ENCODE results near the gene MAPK1.
"Not testable (repeated sequence)": the region's sequence is repeated elsewhere in the genome, so short reads cannot be mapped to it uniquely, and the experiment has no call there.

The MAPK1 gene

DNA sequence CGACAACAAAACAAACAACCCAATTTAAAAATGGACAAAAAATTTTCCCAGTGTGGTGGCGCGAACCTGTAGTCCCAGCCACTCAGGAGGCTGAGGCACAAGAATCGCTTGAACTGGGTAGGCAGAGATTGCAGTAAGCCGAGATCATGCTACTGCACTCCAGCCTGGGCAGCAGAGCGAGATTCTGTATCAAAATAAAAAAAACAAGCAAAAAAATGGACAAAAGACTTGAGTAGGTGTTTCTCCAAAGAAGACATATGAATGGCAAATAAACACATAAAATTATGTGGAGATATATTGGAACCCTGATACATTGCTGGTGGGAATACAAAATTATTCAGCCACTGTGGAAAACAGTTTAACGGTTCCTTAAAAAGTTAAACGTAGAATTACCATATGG is 27.4 kb upstream of the MAPK1 start:
- Histone ChIP-seq H3K4me3 (ENCODE audit: low read length) (no peak overlapping the region), H3K27me3 (ENCODE audit: low read depth, low read length) (peaks cover 3% of the 10 kb centered on the region; the same call in 1 of the 2 replicates)

DNA sequence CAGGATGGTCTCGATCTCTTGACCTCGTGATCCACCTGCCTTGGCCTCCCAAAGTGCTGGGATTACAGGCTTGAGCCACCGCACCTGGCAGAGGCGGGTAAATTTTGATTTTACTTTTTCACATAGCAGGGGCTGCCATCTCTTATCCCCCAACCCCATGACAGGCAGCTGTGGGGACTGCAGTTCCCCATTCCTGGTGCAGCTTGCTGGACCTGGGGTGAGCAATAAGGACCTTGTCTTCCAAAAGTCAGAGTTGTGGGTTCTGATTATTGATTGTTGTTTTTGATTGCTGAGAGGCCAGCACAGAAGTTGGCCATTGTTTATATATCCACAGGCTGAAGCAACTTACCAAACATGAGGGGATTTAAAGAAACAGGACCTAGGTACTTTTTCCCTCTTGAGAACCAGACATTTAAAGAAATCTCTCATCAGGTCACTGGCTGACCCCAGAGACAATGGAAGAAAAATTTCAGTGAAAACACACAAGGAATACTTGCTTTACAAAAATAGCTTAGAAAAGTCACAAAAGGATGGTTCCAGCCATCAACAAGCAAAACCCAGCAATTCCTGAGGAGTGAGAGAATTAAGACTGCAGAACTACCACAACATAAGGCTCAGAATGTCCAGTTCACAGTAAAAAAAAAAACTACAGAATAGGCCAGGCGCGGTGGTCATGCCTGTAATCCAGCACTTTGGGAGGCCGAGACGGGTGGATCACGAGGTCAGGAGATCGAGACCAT is 22.0 kb upstream of the MAPK1 start:
- TF ChIP-seq CTCF (IDR thresholded peaks at IDR 0.05; ENCODE audit: low read depth, low read length), result no peak
- TF ChIP-seq EZH2phosphoT487 (IDR thresholded peaks at IDR 0.05; ENCODE audit: low read depth), result no peak
- no peaks in the 10 kb centered on the region for H3K79me2 ChIP-seq (ENCODE audit: low read length)
- no peaks in the 10 kb centered on the region for H3K36me3 ChIP-seq (replicated peaks; ENCODE audit: low read depth, low read length)
- no peaks in the 10 kb centered on the region for H4K20me1 ChIP-seq (ENCODE audit: insufficient read depth, low read length)
- no peak overlapping the region for H2AFZ ChIP-seq (ENCODE audit: low read depth, low read length)
- H3K4me1 ChIP-seq (ENCODE audit: low read length), result no peaks in the 10 kb centered on the region
- H3K27me3 ChIP-seq (ENCODE audit: low read depth, low read length), result peaks cover 2% of the 10 kb centered on the region; the same call in 1 of the 2 replicates
- 0 out of 2 replicates have a peak, but pooled peaks cover 4% of the 10 kb centered on the region for H3K9me3 ChIP-seq (ENCODE audit: insufficient read depth, low read length)
- H3K9ac ChIP-seq (ENCODE audit: low read length), result no peak overlapping the region
- H3K27ac ChIP-seq (ENCODE audit: low read length), result no peak overlapping the region
- no peak overlapping the region for H3K4me2 ChIP-seq (ENCODE audit: low read length)
- H3K4me3 ChIP-seq (ENCODE audit: low read length), result no peak overlapping the region

More for the DNA sequence above, 27.4 kb upstream of the MAPK1 start:
- H3K4me1 ChIP-seq (ENCODE audit: low read length), result no peaks in the 10 kb centered on the region
- no peak overlapping the region for H2AFZ ChIP-seq (ENCODE audit: low read depth, low read length)
- no peaks in the 10 kb centered on the region for H4K20me1 ChIP-seq (ENCODE audit: insufficient read depth, low read length)
- H3K79me2 ChIP-seq (ENCODE audit: low read length), result no peaks in the 10 kb centered on the region
- TF ChIP-seq EZH2phosphoT487 (IDR thresholded peaks at IDR 0.05; ENCODE audit: low read depth), result no peak
- no peak for TF ChIP-seq CTCF (IDR thresholded peaks at IDR 0.05; ENCODE audit: low read depth, low read length)
- no peak overlapping the region for H3K4me2 ChIP-seq (ENCODE audit: low read length)
- no peak overlapping the region for H3K9ac ChIP-seq (ENCODE audit: low read length)
- H3K9me3 ChIP-seq (ENCODE audit: insufficient read depth, low read length), result 0 out of 2 replicates have a peak, but pooled peaks cover 4% of the 10 kb centered on the region
- no peak overlapping the region for H3K27ac ChIP-seq (ENCODE audit: low read length)
- H3K36me3 ChIP-seq (replicated peaks; ENCODE audit: low read depth, low read length), result no peaks in the 10 kb centered on the region

- no peaks in the 10 kb centered on the region for H3K4me1 ChIP-seq (ENCODE audit: low read length)
- H3K27ac ChIP-seq (ENCODE audit: low read length), result no peak overlapping the region
- no peak overlapping the region for H3K9ac ChIP-seq (ENCODE audit: low read length)
- no peaks in the 10 kb centered on the region for H3K27me3 ChIP-seq (ENCODE audit: low read depth, low read length)
- H3K4me3 ChIP-seq (ENCODE audit: low read length), result no peak overlapping the region
- TF ChIP-seq EZH2phosphoT487 (IDR thresholded peaks at IDR 0.05; ENCODE audit: low read depth), result no peak
- TF ChIP-seq CTCF (IDR thresholded peaks at IDR 0.05; ENCODE audit: low read depth, low read length), result no peak
- no peak overlapping the region for H3K4me2 ChIP-seq (ENCODE audit: low read length)
- no peak overlapping the region for H2AFZ ChIP-seq (ENCODE audit: low read depth, low read length)
- H4K20me1 ChIP-seq (ENCODE audit: insufficient read depth, low read length), result no peaks in the 10 kb centered on the region
- no peaks in the 10 kb centered on the region for H3K36me3 ChIP-seq (replicated peaks; ENCODE audit: low read depth, low read length)
- no peaks in the 10 kb centered on the region for H3K79me2 ChIP-seq (ENCODE audit: low read length)
- 0 out of 2 replicates have a peak, but pooled peaks cover 4% of the 10 kb centered on the region for H3K9me3 ChIP-seq (ENCODE audit: insufficient read depth, low read length)
Observed at GRCh38 chr22:21887841-21888240, 20.4 kb upstream of the MAPK1 start.

DNA sequence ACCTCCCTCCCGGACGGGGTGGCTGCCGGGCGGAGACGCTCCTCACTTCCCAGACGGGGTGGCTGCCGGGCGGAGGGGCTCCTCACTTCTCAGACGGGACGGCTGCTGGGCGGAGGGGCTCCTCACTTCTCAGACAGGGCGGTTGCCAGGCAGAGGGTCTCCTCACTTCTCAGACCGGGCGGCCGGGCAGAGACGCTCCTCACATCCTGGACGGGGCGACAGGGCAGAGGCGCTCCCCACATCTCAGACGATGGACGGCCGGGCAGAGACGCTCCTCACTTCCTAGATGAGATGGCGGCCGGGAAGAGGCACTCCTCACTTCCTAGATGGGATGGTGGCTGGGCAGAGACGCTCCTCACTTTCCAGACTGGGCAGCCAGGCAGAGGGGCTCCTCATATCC is 16.5 kb upstream of the MAPK1 start:
- H3K4me2 ChIP-seq (ENCODE audit: low read length); H3K4me3 ChIP-seq (ENCODE audit: low read length); H3K27me3 ChIP-seq (ENCODE audit: low read depth, low read length); H3K4me1 ChIP-seq (ENCODE audit: low read length); H3K9ac ChIP-seq (ENCODE audit: low read length); H4K20me1 ChIP-seq (ENCODE audit: insufficient read depth, low read length); H3K36me3 ChIP-seq (replicated peaks; ENCODE audit: low read depth, low read length); H3K79me2 ChIP-seq (ENCODE audit: low read length); H3K9me3 ChIP-seq (ENCODE audit: insufficient read depth, low read length); H2AFZ ChIP-seq (ENCODE audit: low read depth, low read length); H3K27ac ChIP-seq (ENCODE audit: low read length): not testable (repeated sequence)

- not testable (repeated sequence) for H3K4me3 ChIP-seq (ENCODE audit: low read length); H3K27me3 ChIP-seq (ENCODE audit: low read depth, low read length); H3K9me3 ChIP-seq (ENCODE audit: insufficient read depth, low read length); H3K4me2 ChIP-seq (ENCODE audit: low read length); H3K79me2 ChIP-seq (ENCODE audit: low read length); H3K36me3 ChIP-seq (replicated peaks; ENCODE audit: low read depth, low read length); H4K20me1 ChIP-seq (ENCODE audit: insufficient read depth, low read length); H3K4me1 ChIP-seq (ENCODE audit: low read length); H3K27ac ChIP-seq (ENCODE audit: low read length); H2AFZ ChIP-seq (ENCODE audit: low read depth, low read length); H3K9ac ChIP-seq (ENCODE audit: low read length)
Observed at GRCh38 chr22:21882754-21883333, 15.4 kb upstream of the MAPK1 start.
